Ishikawa (cell line): ENCODE measurements around the gene NRG3.

Source experiments
- CEBPB ChIP-seq: IDR thresholded peaks from 2 replicates; pipeline ENCODE4 v1.6.1; 2012
- CREB1 ChIP-seq: IDR thresholded peaks from 2 replicates; pipeline ENCODE4 v1.6.1; 2012; ENCODE audit warnings: low read depth
- EGR1 ChIP-seq: IDR thresholded peaks from 2 replicates; pipeline ENCODE4 v1.6.1; 2012
- EP300 ChIP-seq: IDR thresholded peaks from 2 replicates; pipeline ENCODE4 v1.6.1; 2012; ENCODE audit warnings: borderline replicate concordance
- FOXM1 ChIP-seq: IDR thresholded peaks from 2 replicates; pipeline ENCODE4 v1.6.1; 2012; ENCODE audit warnings: low read depth, borderline replicate concordance
- NFIC ChIP-seq: IDR thresholded peaks from 2 replicates; pipeline ENCODE4 v1.6.1; 2012
- RAD21 ChIP-seq: IDR thresholded peaks from 2 replicates; pipeline ENCODE4 v1.6.1; 2012; ENCODE audit warnings: low read depth
- REST ChIP-seq: IDR thresholded peaks from 2 replicates; pipeline ENCODE4 v1.6.1; 2012; ENCODE audit warnings: low read depth, mild to moderate bottlenecking
- TAF1 ChIP-seq: IDR thresholded peaks from 2 replicates; pipeline ENCODE4 v1.6.1; 2012; ENCODE audit warnings: low read depth, mild to moderate bottlenecking
- TCF12 ChIP-seq: IDR thresholded peaks from 2 replicates; pipeline ENCODE4 v1.6.1; 2012; ENCODE audit warnings: low read depth
- TEAD4 ChIP-seq: IDR thresholded peaks from 2 replicates; pipeline ENCODE4 v1.6.1; 2012
- YY1 ChIP-seq: IDR thresholded peaks from 2 replicates; pipeline ENCODE4 v1.6.1; 2012; ENCODE audit warnings: low read depth
- ZBTB7A ChIP-seq: IDR thresholded peaks from 2 replicates; pipeline ENCODE4 v1.6.1; 2012; ENCODE audit warnings: low read depth
- TF ChIP-seq, protein P1 (sequence below): IDR thresholded peaks from 2 replicates; pipeline ENCODE4 v1.6.1; 2012
- TF ChIP-seq, protein P2 (sequence below): IDR thresholded peaks from 2 replicates; pipeline ENCODE4 v1.6.1; 2012

The NRG3 gene

GRCh38 chr10:82310839-82311238, 435.8 kb downstream of the NRG3 start:
- TF ChIP-seq EP300 = no peak
- no peak for TF ChIP-seq ZBTB7A
- no peak for TF ChIP-seq CREB1
- no peak for TF ChIP-seq RAD21
- TF ChIP-seq, protein P1, sequence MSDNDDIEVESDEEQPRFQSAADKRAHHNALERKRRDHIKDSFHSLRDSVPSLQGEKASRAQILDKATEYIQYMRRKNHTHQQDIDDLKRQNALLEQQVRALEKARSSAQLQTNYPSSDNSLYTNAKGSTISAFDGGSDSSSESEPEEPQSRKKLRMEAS = no peak
- TF ChIP-seq FOXM1 = no peak
- no peak for TF ChIP-seq NFIC
- TF ChIP-seq REST = no peak
- TF ChIP-seq EGR1 = no peak
- TF ChIP-seq, protein P2, sequence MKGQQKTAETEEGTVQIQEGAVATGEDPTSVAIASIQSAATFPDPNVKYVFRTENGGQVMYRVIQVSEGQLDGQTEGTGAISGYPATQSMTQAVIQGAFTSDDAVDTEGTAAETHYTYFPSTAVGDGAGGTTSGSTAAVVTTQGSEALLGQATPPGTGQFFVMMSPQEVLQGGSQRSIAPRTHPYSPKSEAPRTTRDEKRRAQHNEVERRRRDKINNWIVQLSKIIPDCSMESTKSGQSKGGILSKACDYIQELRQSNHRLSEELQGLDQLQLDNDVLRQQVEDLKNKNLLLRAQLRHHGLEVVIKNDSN = no peak
- no peak for TF ChIP-seq TCF12
- no peak for TF ChIP-seq TAF1
- TF ChIP-seq CEBPB = no peak
- TF ChIP-seq YY1 = no peak
- no peak for TF ChIP-seq TEAD4

DNA sequence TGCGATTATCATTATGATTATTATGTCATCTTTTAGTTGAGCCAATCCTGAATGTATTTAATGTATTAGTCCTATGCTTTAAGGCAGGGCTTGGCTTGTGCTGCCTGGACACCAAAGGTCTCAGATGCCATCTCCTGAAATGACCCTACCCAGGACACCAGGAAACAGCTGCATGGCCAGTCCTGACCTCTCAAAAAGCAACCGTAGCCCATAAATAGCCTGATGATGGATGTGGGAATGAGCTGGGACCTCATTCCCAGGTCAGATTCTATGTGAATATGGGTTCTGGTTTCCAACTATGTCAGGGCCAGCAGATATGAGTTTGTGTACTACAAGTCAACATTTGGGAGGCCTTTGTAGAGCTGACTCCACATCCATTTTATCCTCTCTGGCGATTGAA, 438.4 kb downstream of the NRG3 start:
- TF ChIP-seq TEAD4 (no peak), YY1 (no peak), FOXM1 (no peak), CEBPB (no peak), RAD21 (no peak), EGR1 (no peak), TAF1 (no peak), TCF12 (no peak)

DNA sequence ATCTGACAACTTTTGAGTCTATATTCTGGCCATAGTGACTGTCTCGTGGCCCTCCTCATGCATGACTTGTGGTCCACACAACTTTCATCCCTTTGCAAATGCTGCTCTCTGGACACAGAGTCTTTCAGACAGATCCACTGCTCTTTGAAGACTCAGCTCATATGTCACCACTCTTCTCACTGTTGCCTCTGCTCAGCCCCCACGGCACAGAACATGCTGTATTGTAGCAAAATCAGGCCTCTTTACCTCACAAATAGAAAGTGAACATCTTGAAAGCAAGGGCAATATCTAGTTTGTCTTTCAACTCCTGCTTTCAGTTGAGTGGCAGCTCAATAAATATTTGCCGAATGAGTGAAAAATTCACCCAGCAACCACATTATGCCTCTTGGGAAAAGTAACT, 443.5 kb downstream of the NRG3 start:
- TF ChIP-seq EP300 (no peak), REST (no peak), FOXM1 (no peak), TEAD4 (no peak), CEBPB (no peak), TCF12 (no peak), CREB1 (no peak), EGR1 (no peak), RAD21 (no peak), YY1 (no peak), NFIC (no peak), ZBTB7A (no peak), TAF1 (no peak)
- TF ChIP-seq, protein P1 = no peak
- TF ChIP-seq, protein P2 = no peak

DNA sequence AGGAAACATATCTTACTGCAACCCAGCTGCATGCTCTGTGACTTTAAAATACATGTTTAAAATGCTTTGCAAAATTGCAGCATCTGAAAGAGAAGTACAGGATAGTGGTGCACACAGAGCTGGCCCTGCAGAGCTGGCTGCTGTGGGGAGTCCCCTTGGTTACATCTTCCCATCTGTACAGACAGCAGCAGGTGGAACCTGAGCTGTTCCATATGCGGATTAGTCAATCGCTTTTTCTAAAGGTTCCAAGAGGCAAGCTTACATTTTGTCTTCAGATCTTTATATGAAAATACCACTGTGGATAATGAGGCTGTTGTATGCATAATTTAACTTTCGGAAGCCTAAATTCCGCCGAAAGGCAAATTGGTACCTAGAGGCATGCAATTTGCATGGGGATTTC, 444.1 kb downstream of the NRG3 start:
- TF ChIP-seq EP300 = no peak
- TF ChIP-seq ZBTB7A = no peak

DNA sequence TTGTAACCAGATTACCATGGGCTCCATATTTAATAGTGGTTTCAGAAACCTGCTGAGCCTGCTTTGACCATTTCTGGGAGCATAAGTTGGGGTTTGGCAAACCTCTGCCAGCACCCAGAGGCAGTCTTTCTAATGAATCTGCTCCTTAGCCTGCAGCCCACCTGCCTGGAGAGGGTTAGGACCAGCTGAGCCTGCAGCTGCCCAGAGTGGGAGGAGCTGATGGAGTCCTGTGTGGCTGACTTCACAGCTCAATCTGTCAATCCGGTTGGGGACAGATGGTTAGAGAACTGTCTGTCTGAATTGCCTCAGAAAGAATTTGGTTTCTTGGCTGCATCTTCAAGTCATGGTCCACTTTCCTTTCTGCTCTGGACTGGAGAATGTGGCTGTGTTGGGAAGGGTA, 444.6 kb downstream of the NRG3 start:
- TF ChIP-seq REST (no peak), EGR1 (no peak), CEBPB (no peak), TAF1 (no peak), FOXM1 (no peak), TCF12 (no peak), CREB1 (no peak), TEAD4 (no peak), YY1 (no peak), EP300 (no peak), RAD21 (no peak), NFIC (no peak), ZBTB7A (no peak)
- TF ChIP-seq, protein P1 = no peak
- TF ChIP-seq, protein P2 = no peak
